ENCODE measurements around the gene BCL11B. TPM values are rescaled to one million over a fixed set of nuclear protein-coding genes. Genes with fewer than 3 reads are reported as not detected.

BCL11B gene
- total and polyA plus RNA-seq, 9 of the 15 experiments (the other 6 are each of a cell fraction or from before 2014, with no cell fraction given), result 0.09 TPM; not detected in 8

- Histone ChIP-seq H3K27me3 (ENCODE audit: control insufficient read depth in 2 of 2, insufficient read depth in 2 of 2, low read length in 2 of 2) (peaks cover 0 to 13% of the 10 kb centered on the region in 2 experiments; a peak in 2 of 5 replicates), H3K4me1 (replicated peaks in 1 of 2; ENCODE audit: control insufficient read depth in 2 of 2, insufficient read depth in 2 of 2, low read length in 2 of 2) (no peaks in the 10 kb centered on the region), H3K4me2 (ENCODE audit: insufficient read depth, low read length) (no peak overlapping the region), H3K9me1 (ENCODE audit: control insufficient read depth, insufficient read depth, low read length) (no peaks in the 10 kb centered on the region), H3K79me2 (ENCODE audit: control insufficient read depth, insufficient read depth, low read length) (no peaks in the 10 kb centered on the region), H3K4me3 (no peak overlapping the region), H4K20me1 (replicated peaks; ENCODE audit: control insufficient read depth, insufficient read depth, low read length) (no peaks in the 10 kb centered on the region; the same call in 1 of the 2 replicates), H3K27ac (ENCODE audit: extremely low read depth, low read depth, low read length) (no peak overlapping the region), H3K36me3 (ENCODE audit: control insufficient read depth, insufficient read depth, low read length) (no peaks in the 10 kb centered on the region), H3K9me3 (replicated peaks; ENCODE audit: control insufficient read depth, insufficient read depth, low read depth, low read length) (no peaks in the 10 kb centered on the region), H3K9ac (ENCODE audit: insufficient read depth in 1 of 2, low read depth in 2 of 2, low read length in 2 of 2) (no peak overlapping the region), H2AFZ (ENCODE audit: low read depth, low read length) (no peak overlapping the region)
- BruUV-seq (replicated peaks), result no TSS peak
- in situ Hi-C loops (cut with MboI), result no loop called here
- no peak for FAIRE-seq
- DNase-seq (ENCODE audit: extremely low read depth in 1 of 4, low spot score in 3 of 4), result no peak
- ChIA-PET POLR2A (no interaction called here), CTCF (ENCODE audit: low intra/inter-chr PET ratio) (no interaction called here)
- ATAC-seq, result no peak
- intact Hi-C loops (cut with micrococcal nuclease), result no loop called here
- WGBS (ENCODE audit: insufficient coverage, low coverage, missing lambda C conversion rate), result 4% methylated on average over 4 of the region's 7 CpGs
- TF ChIP-seq RFX5 (IDR thresholded peaks at IDR 0.05; ENCODE audit: low read depth, low read length), result no peak
- no peak for TF ChIP-seq SUPT5H (IDR thresholded peaks at IDR 0.05)
- no peak for TF ChIP-seq MYNN (IDR thresholded peaks at IDR 0.05)
- no peak for TF ChIP-seq MYNN (CRISPR knock-in tag; IDR thresholded peaks at IDR 0.05)
- TF ChIP-seq MXD1 (CRISPR knock-in tag; IDR thresholded peaks at IDR 0.05; ENCODE audit: borderline replicate concordance, poor library complexity, severe bottlenecking), result no peak
- TF ChIP-seq ZNF184 (CRISPR knock-in tag; IDR thresholded peaks at IDR 0.05), result no peak
- TF ChIP-seq ETV6 (IDR thresholded peaks at IDR 0.05; ENCODE audit: borderline replicate concordance in 1 of 2, low read depth in 2 of 2, low read length in 1 of 2), result no peak
- no peak for TF ChIP-seq ETV6 (CRISPR knock-in tag; IDR thresholded peaks at IDR 0.05; ENCODE audit: borderline replicate concordance)
- no peak for TF ChIP-seq XRCC5 (IDR thresholded peaks at IDR 0.05; ENCODE audit: low read depth, low read length)
- TF ChIP-seq ZNF408 (CRISPR knock-in tag; IDR thresholded peaks at IDR 0.05; ENCODE audit: low read depth), result no peak
- TF ChIP-seq RNF219 (CRISPR knock-in tag; IDR thresholded peaks at IDR 0.05), result no peak
- TF ChIP-seq TRIM24 (IDR thresholded peaks at IDR 0.05), result no peak
- TF ChIP-seq HMGN3 (IDR thresholded peaks at IDR 0.05; ENCODE audit: borderline replicate concordance, extremely low read depth, insufficient read length, low read depth, low read length), result no peak
- TF ChIP-seq PHF21A (IDR thresholded peaks at IDR 0.05; ENCODE audit: borderline replicate concordance, low read depth), result no peak
- no peak for TF ChIP-seq SIX5 (IDR thresholded peaks at IDR 0.05; ENCODE audit: borderline replicate concordance in 1 of 2, insufficient read depth in 1 of 2, low read depth in 1 of 2, low read length in 2 of 2)
- no peak for TF ChIP-seq GTF2B (IDR thresholded peaks at IDR 0.05; ENCODE audit: extremely low read depth, insufficient read length)
- no peak for TF ChIP-seq ZNF512 (tag; IDR thresholded peaks at IDR 0.05)
- TF ChIP-seq ZFP36 (IDR thresholded peaks at IDR 0.05; ENCODE audit: low read depth, low read length, partially characterized antibody), result no peak
Measured at GRCh38 chr14:99200654-99201005, 71.4 kb downstream of the BCL11B start.
